Measurements from ENCODE around the gene PPP3R1. TPM values are rescaled to one million over a fixed set of nuclear protein-coding genes. Genes with fewer than 3 reads are reported as not detected.

The PPP3R1 gene
- total and polyA plus RNA-seq, 10 of the 15 experiments (the other 5 are each of a cell fraction or from before 2014, with no cell fraction given): 1.5 to 61.0 (median 15.8) TPM

DNA sequence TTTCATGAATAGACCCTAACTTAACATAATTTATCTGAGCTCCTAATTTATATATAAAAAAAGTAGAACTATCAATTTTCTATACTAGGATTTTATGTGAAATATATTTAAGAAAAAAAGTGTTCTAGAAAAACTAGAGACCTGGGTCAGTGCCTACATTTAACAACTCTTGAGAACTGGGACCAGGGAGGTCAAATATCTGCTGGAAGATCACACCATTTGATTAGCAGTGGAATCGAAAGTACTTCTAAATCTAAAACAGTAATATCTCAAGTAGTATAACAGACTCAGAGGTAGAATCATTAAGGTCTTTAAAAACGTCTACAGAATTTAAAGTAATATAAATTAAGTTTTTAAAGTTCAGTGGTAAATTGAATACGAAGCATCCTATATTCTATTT is 34.6 kb downstream of the PPP3R1 start (continued):
- TF ChIP-seq, protein P1, sequence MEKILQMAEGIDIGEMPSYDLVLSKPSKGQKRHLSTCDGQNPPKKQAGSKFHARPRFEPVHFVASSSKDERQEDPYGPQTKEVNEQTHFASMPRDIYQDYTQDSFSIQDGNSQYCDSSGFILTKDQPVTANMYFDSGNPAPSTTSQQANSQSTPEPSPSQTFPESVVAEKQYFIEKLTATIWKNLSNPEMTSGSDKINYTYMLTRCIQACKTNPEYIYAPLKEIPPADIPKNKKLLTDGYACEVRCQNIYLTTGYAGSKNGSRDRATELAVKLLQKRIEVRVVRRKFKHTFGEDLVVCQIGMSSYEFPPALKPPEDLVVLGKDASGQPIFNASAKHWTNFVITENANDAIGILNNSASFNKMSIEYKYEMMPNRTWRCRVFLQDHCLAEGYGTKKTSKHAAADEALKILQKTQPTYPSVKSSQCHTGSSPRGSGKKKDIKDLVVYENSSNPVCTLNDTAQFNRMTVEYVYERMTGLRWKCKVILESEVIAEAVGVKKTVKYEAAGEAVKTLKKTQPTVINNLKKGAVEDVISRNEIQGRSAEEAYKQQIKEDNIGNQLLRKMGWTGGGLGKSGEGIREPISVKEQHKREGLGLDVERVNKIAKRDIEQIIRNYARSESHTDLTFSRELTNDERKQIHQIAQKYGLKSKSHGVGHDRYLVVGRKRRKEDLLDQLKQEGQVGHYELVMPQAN (conservative IDR thresholded peaks at IDR 0.05): no peak

- Histone ChIP-seq H3K4me2 (ENCODE audit: control insufficient read depth, insufficient read depth) (peak overlapping the region; percentile 79), H3K27ac (ENCODE audit: control insufficient read depth, insufficient read depth) (peak overlapping the region; percentile 10; the same call in 1 of the 2 replicates), H3K9ac (ENCODE audit: control insufficient read depth, insufficient read depth, low read length) (no peak overlapping the region), H3K9me3 (replicated peaks; ENCODE audit: control insufficient read depth, insufficient read depth, low read length) (no peaks in the 10 kb centered on the region; the same call in 1 of the 3 replicates), H3K27me3 (replicated peaks in 1 of 2; ENCODE audit: control insufficient read depth in 2 of 2, insufficient read depth in 2 of 2, low read length in 1 of 2) (no peaks in the 10 kb centered on the region), H3K4me3 (no peak overlapping the region), H2AFZ (ENCODE audit: control insufficient read depth, low read depth, low read length) (no peak overlapping the region), H3K79me2 (ENCODE audit: control insufficient read depth, insufficient read depth, low read length) (peaks cover 88% of the 10 kb centered on the region), H3K36me3 (ENCODE audit: control insufficient read depth in 2 of 2, insufficient read depth in 2 of 2, low read length in 1 of 2) (peaks cover 0 to 5% of the 10 kb centered on the region in 2 experiments; a peak in 2 of 4 replicates), H4K20me1 (ENCODE audit: control insufficient read depth, insufficient read depth) (no peaks in the 10 kb centered on the region), H3K4me1 (ENCODE audit: control insufficient read depth, insufficient read depth, low read length) (peaks cover 50% of the 10 kb centered on the region)
- ChIA-PET POLR2A (interaction anchor here (0.6 to 1.2 kb wide), 2 partner anchors 34 to 194 kb away, joined by 4 read pairs; no protein-coding TSS in a partner anchor), RAD21 (ENCODE audit: unreplicated experiment) (interaction anchor here (1.1 to 1.4 kb wide), 2 partner anchors 13 to 94 kb away, joined by 4 to 6 read pairs; no protein-coding TSS in a partner anchor), CTCF (interaction anchor here (0.9 to 1.9 kb wide), 13 partner anchors 9 to 94 kb away, joined by 3 to 7 read pairs (median 3); no protein-coding TSS in a partner anchor), SMC1A (ENCODE audit: uncharacterized antibody, unreplicated experiment) (interaction anchor here (0.7 to 1.8 kb wide), 9 partner anchors 9 to 47 kb away, joined by 3 to 11 read pairs (median 3); no protein-coding TSS in a partner anchor)
- DNase-seq (ENCODE audit: low read depth, low spot score) (no peak), ATAC-seq (peak; percentile 16; the same call in 1 of the 3 replicates), FAIRE-seq (no peak)
- BruUV-seq (replicated peaks): no TSS peak
- in situ Hi-C loops (cut with MboI): no loop called here
- intact Hi-C loops (cut with micrococcal nuclease; ENCODE audit: unreplicated experiment): no loop called here
- 80% methylated on average over 2 of the region's 2 CpGs for WGBS (ENCODE audit: insufficient coverage, insufficient replicate concordance, low lambda C conversion rate, missing lambda C conversion rate)
- TF ChIP-seq RUNX3 (IDR thresholded peaks at IDR 0.05; ENCODE audit: low read length): peak; percentile 40; the same call in 1 of the 2 replicates
- TF ChIP-seq PML (IDR thresholded peaks at IDR 0.05; ENCODE audit: low read length): no peak
- TF ChIP-seq PAX5 (IDR thresholded peaks at IDR 0.05; ENCODE audit: borderline replicate concordance, low read depth, low read length): no peak
- peak; percentile 56; the same call in 1 of the 2 replicates for TF ChIP-seq CREM (IDR thresholded peaks at IDR 0.05; ENCODE audit: low read depth)
- TF ChIP-seq RFX5 (IDR thresholded peaks at IDR 0.05; ENCODE audit: low read depth, low read length): no peak
- no peak for TF ChIP-seq NFYA (IDR thresholded peaks at IDR 0.05; ENCODE audit: borderline replicate concordance, low read depth, low read length)
- TF ChIP-seq RB1 (IDR thresholded peaks at IDR 0.05; ENCODE audit: borderline replicate concordance): no peak
- no peak for TF ChIP-seq MAX (IDR thresholded peaks at IDR 0.05; ENCODE audit: low read depth, low read length)
- TF ChIP-seq BHLHE40 (IDR thresholded peaks at IDR 0.05; ENCODE audit: borderline replicate concordance in 1 of 2, low read depth in 2 of 2, low read length in 1 of 2): no peak
- TF ChIP-seq RAD51 (IDR thresholded peaks at IDR 0.05): no peak
- no peak for TF ChIP-seq CHD4 (IDR thresholded peaks at IDR 0.05)
- TF ChIP-seq SMARCA5 (IDR thresholded peaks at IDR 0.05): no peak
- TF ChIP-seq PAX8 (IDR thresholded peaks at IDR 0.05): no peak
- no peak for TF ChIP-seq SREBF1 (IDR thresholded peaks at IDR 0.05; ENCODE audit: low read length)
- no peak for TF ChIP-seq ZBTB40 (IDR thresholded peaks at IDR 0.05; ENCODE audit: borderline replicate concordance)
Observed at GRCh38 chr2:68216454-68217310, 35.6 kb downstream of the PPP3R1 start.

All from GM12878 (cell line).